Mucosa of descending colon (tissue), 3 donors: Measurements from ENCODE around the gene PNMA8C. TPM values are rescaled to one million over a fixed set of nuclear protein-coding genes. Genes with fewer than 3 reads are reported as not detected.

Experiments
- ATAC-seq: fragments of 200-7000 bp; cut with Tn5 transposase; one replicate; pipeline ENCODE4 v1.9.1; 2020; ENCODE audit warnings: mild to moderate bottlenecking, moderate library complexity
- DNase-seq, 3 donors: peaks; one replicate each; pipeline ENCODE4 v3.0.0-alpha.2; 2020
- H3K36me3 ChIP-seq: fragments of 200-600 bp; one replicate; pipeline ENCODE4 v1.8.0; 2021; ENCODE audit warnings: low read depth, mild to moderate bottlenecking
- H3K4me1 ChIP-seq: fragments of 200-600 bp; one replicate; pipeline ENCODE4 v1.8.0; 2021; ENCODE audit warnings: low read depth, mild to moderate bottlenecking
- H3K4me3 ChIP-seq: fragments of 200-600 bp; one replicate; pipeline ENCODE4 v1.8.0; 2021; ENCODE audit warnings: mild to moderate bottlenecking
- H3K9me3 ChIP-seq: fragments of 200-600 bp; one replicate; pipeline ENCODE4 v1.8.0; 2021; ENCODE audit warnings: mild to moderate bottlenecking
- CTCF ChIP-seq: fragments of 200-600 bp; IDR thresholded peaks from one replicate; pipeline ENCODE4 v1.8.0; 2022; ENCODE audit warnings: antibody characterized with exemption, mild to moderate bottlenecking
- intact Hi-C, 2 donors: fragments of 100-400 bp; cut with DNase I in 1 of 2; cut with micrococcal nuclease in 1 of 2; formaldehyde crosslinking; loops; one replicate each; pipeline versions ENCODE4 v1.11.0 to v1.11.1; 2022; cut with DNase I, micrococcal nuclease
- total RNA-seq, 3 donors: library from RNA; stranded (reverse); fragmentation: NEBNext Ultra II Directional in 2 of 3; extraction: Animal tissue kit (Norgen Biotek cat#: 25700) in 2 of 3; gene quantifications; one replicate each; pipeline versions ENCODE4 v1.2.1 to v1.2.4, GENCODE V29; 2021 to 2023
- donor health status: DM: no; HTN: no; CAD: no; lungs with moderate emphysema.
- donor health status: DM: no; HTN: no; CAD: no.
- donor health status: DM: no; HTN: yes; CAD: no.

The PNMA8C gene
- total RNA-seq, 3 donors from 2014 or later, result 0.57 TPM; not detected in 2

DNA sequence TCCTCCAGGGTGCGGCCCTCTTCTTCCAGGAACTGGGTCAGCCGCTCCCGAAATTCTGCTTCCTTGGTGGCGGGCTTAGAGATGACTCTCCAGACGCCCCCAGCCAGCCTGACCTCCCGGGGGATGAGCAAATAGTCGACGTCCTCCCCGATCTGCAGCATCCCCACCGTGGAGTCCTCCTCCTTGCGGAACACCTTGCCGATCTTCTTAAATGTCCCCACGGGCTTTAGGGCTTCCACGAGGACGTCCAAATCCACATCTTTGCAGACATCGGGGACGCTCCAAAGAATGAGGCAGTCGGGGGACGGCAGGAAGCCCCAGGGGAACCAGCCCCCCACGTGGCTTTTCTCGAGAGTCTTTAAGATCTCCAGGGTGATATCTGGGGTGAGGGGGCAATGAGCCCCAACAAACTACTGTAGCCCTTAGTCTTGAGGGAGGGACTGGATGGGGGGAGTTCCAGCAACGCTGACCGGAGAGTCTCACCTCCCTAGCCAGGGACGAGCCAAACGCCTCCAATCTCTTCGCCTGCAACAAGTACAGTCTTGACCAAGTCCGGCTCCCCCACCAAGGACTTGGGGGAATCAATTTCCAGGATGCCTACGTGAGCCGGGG lies 16.0 kb downstream of the PNMA8C start:
- H3K36me3 ChIP-seq, result no peaks in the 10 kb centered on the region
- H3K9me3 ChIP-seq, result no peaks in the 10 kb centered on the region
- intact Hi-C loops, result no loop called here
- no peak overlapping the region for H3K4me3 ChIP-seq
- DNase-seq, result no peak
- no peak for ATAC-seq
- peaks cover 8% of the 10 kb centered on the region for H3K4me1 ChIP-seq
- no peak for TF ChIP-seq CTCF

GRCh38 chr19:46411925-46412649 lies 16.6 kb downstream of the PNMA8C start:
- intact Hi-C loops, result no loop called here
- no peak for ATAC-seq
- no peak overlapping the region for H3K4me3 ChIP-seq
- no peaks in the 10 kb centered on the region for H3K9me3 ChIP-seq
- TF ChIP-seq CTCF, result no peak
- DNase-seq, result no peak
- no peaks in the 10 kb centered on the region for H3K36me3 ChIP-seq
- H3K4me1 ChIP-seq, result peaks cover 8% of the 10 kb centered on the region

DNA sequence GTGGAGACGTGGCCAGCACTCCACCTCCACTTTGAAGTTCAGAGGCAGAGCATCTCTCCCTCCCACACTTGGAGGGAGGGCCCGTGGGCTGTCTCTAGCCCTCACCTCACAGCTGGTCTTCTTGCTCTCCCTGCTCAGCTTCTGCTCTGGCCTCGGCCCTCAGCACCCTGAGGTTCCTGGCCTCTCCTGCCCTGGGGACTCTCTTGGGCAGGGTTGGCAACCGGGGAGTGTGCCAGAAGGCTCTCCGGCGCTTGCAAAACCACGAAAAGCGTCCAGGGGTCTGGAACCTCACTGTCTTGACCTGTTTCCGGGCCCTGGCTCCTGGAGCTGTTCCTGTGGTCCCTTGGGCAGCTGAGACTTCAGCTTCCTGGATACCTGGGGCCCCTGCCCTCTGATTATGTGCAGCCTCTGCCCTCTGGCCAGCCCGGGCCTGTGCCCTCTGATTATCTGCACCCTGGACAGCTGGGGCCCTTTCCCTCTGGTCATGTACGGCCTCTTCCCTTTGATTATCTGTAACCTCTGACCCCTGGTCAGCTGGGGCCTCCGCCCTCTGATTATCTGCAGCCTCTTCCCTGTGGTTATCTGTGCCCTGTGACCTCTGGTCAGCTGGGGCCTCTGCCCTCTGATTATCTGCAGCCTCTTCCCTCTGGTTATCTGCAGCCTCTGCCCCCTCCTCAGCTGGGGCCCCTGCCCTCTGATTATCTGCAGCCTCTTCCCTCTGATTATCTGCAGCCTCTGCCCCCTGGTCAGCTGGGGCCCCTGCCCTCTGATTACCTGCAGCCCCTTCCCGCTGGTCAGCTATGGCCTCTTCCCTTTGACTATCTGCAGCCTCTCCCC lies 17.4 kb downstream of the PNMA8C start:
- ATAC-seq (no peak), DNase-seq (no peak)
- TF ChIP-seq CTCF, result no peak
- H3K36me3 ChIP-seq, result no peaks in the 10 kb centered on the region
- intact Hi-C loops, result no loop called here
- no peak overlapping the region for H3K4me3 ChIP-seq
- peaks cover 5% of the 10 kb centered on the region for H3K4me1 ChIP-seq
- no peaks in the 10 kb centered on the region for H3K9me3 ChIP-seq

DNA sequence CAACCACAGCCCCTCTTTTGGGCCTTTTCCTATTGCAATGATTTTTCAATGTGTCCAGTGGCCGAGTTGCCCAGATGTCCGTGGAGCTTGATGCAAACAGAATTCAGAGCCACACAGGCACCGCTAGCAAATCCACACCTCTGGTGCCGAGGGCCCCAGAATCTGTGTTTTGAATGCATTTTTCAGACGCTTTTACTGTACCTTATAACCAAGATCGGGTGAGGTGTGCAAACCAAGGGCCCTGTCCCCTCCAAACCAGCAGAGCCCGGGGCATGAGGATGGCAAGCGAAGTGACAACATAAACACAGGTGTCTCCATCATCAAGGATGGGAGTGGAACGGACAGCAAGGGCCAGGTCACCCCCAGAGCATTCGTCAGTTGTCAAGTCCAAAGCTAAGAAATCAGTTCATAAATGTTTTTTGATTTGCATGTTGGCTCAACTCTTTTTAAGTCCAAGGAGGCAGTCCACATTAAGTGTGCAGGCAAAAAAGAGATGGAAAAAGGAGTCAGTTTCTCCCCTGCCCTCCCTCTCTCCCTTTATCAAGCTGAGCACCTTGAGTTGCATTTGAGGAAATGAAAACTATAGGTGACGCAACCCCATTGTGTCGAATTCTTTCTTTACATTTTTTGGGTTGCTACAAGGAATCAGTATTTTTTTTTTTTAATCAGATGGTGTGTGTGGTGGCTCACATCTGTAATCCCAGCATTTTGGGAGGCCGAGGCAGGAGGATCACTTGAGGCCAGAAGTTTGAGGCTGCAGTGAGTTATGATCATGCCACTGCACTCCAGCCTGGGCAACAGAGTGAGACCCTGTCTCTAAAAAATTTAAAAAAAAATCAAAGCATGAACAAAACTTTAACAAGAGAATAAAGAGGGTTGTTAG lies 18.3 kb downstream of the PNMA8C start:
- ATAC-seq, result no peak
- no peaks in the 10 kb centered on the region for H3K9me3 ChIP-seq
- H3K36me3 ChIP-seq, result no peaks in the 10 kb centered on the region
- no peaks in the 10 kb centered on the region for H3K4me1 ChIP-seq
- intact Hi-C loops, result no loop called here
- DNase-seq, result no peak
- TF ChIP-seq CTCF, result no peak
- H3K4me3 ChIP-seq, result no peak overlapping the region

DNA sequence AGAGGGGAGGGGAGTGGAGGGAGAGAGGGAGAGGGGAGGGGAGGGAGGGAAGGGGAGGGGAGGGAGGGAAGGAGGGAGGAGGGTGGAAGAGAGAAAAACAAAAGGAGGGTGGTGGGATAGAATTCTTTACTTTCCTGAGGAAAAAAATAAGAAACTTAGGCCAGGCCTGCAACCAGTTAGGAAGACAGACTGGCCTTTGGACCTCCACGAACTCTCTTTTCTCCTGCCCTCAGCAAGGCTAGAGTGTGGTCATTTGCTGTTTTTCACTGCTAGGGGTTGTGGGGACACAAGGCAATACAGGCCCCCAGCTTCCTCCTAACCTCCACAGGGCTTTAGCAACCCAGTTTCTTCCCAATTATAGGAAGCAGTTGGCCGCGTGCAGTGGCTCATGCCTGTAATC lies 19.5 kb downstream of the PNMA8C start:
- Histone ChIP-seq H3K36me3 (no peaks in the 10 kb centered on the region), H3K4me3 (no peak overlapping the region), H3K9me3 (no peaks in the 10 kb centered on the region), H3K4me1 (no peaks in the 10 kb centered on the region)
- no peak for TF ChIP-seq CTCF
- DNase-seq, result no peak
- intact Hi-C loops, result no loop called here
- ATAC-seq, result no peak
